GM12874 (cell line): Measurements from ENCODE around the gene RNF169.

Experiments
- CTCF ChIP-seq: IDR thresholded peaks from 2 replicates; pipeline ENCODE4 v1.5.1; 2011; ENCODE audit warnings: low read depth, mild to moderate bottlenecking, control low read depth, low read length, moderate library complexity; ENCODE audit not compliant: insufficient read depth

Gene RNF169

GRCh38 chr11:74784726-74785125 is 36.1 kb downstream of the RNF169 start:
- TF ChIP-seq CTCF, result no peak

DNA sequence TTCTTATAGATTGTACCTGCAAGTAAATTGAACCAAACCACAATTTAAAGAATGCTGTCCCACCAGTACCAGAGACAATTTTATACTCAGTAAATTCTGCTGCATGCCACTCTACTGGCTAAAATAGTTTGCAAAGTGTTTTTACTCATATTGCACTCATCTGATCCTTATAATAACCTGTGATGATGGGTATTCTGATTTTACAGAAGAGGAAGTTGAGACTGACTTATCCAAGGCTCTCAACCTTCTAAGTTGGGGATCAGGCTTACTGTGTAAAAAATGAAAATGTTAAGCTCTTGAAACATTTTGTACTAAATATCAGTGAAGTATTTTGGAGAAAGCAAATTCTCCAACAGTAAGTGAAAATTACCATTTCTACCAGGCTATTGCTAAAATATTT is 37.9 kb downstream of the RNF169 start:
- no peak for TF ChIP-seq CTCF

DNA sequence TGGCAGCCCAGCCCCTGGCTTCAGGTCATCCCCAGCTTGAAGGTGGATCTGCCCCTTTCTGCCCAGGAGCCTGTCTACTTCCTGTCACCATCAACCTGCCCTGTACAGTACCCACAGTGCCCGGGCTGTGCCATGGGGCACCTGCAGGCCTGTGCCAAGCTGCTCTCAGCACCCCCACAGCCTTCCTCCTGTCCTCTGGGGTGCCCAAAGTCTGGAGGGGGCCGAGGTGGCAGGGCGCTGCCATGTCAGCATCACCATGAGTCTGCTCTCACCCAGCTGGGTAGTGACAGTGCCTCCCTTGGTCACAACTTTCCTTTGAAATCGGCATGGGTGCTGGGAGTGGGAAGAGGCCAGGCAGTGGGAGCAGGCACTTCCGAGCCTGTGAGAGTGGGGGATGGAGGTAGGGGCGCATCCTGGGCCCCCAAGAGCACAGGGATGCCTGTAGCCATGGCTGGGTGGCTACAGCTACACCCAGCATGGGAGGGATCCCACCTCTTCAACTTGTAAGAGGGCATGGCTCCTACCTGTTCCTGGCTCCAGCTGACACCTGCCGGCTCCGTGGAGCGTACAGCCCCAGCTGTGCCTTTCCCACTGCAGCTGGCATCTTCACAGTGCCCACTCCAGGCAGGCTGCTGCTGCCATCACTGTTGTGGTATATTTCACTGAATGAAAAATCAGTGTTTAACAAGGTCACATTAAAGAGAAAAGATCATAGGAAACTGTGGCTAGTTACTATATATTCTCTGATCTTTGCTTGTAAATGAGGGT is 42.9 kb downstream of the RNF169 start:
- TF ChIP-seq CTCF, result no peak

DNA sequence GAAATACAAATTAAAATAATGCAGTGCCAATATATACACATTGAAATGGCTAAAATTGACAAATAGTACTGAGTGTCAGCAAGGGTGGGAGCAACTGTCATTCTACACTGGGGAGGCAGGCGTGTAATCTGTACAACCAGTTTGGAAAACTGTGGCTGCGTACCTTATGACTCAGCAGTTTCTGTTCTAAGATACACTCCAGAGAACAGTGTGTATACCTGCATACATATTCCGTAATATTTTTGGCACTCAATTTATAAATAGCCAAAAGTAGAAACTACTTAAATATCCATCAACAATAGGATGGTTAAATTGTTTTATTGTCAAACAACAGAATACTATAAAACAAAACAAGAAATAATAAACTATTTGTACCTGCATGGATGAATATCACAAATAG is 57.6 kb downstream of the RNF169 start:
- no peak for TF ChIP-seq CTCF

- no peak for TF ChIP-seq CTCF
Measured at GRCh38 chr11:74809801-74810200, 61.2 kb downstream of the RNF169 start.

DNA sequence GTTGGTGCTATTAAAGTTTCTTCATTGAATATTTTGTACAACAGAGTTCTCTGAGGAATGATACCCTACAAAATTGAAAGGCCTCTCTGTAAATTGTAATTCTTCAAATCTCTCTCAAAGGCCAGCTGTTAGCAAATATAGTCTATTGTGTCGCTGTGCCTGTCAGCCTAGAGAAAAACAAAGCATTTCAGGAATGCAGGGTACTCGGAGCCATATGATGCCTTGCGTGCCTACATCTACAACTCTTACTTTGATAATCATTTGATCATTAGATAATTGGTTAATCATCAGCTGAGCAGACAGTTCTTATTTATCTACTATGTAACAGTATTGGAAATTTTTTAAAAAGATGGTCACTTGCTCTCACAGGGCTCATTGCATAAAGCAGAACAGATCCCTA is 67.3 kb downstream of the RNF169 start:
- TF ChIP-seq CTCF, result no peak

DNA sequence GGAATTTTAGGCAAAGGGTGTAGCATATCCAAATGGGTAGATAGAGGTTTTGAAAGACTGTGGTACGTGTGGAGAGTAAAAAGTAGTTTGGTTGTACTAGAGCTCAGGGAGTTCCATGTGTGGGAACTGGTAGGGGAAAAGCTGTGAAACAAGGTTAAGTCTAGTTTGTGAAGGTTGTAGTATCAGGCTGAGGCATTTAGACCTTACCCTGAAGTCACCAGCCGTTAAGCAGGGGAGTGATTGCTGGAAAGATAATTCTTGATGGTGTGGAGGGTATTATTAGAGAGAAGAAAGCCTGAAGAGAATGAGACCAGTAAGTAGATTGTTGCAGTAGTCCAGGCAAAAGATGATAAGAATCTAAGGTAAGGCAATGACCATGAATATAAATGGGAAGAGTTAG is 68.0 kb downstream of the RNF169 start:
- no peak for TF ChIP-seq CTCF
